ENCODE data around the gene MAOB.

MAOB gene

GRCh38 chrX:43716696-43717095 lies 165.6 kb downstream of the MAOB start:
- Mint-ChIP-seq H3K4me1 (no peaks in the 10 kb centered on the region), H3K9me3 (peaks cover under 1% of the 10 kb centered on the region), H3K36me3 (ENCODE audit: low read depth) (no peaks in the 10 kb centered on the region), H3K27me3 (ENCODE audit: low read depth) (no peaks in the 10 kb centered on the region), H3K27ac (no peak overlapping the region), H3K4me3 (no peak overlapping the region)
- no peak for TF ChIP-seq CTCF (IDR thresholded peaks at IDR 0.05; ENCODE audit: unreplicated experiment in 3 of 3)

All from nephron (organoid).